B cell (primary cell): ENCODE data around the gene MAGI2. TPM values are rescaled to one million over a fixed set of nuclear protein-coding genes. Genes with fewer than 3 reads are reported as not detected.

ENCODE experiments used
- ATAC-seq: fragments of 200-7000 bp; cut with Tn5 transposase; one replicate; pipeline ENCODE4 v1.10.0; 2021; ENCODE audit warnings: low read depth, mild to moderate bottlenecking, moderate number of reproducible peaks, moderate library complexity
- CTCF ChIA-PET: fragments of 350-600 bp; sonication (Branson Sonifier 250); formaldehyde crosslinking; loops from one replicate; lab custom pipeline; 2021; ENCODE audit warnings: antibody characterized with exemption, inconsistent platforms; lab: Charles Lee
- POLR2A ChIA-PET: fragments of 350-600 bp; sonication (Branson Sonifier 250); formaldehyde crosslinking; loops from one replicate; lab custom pipeline; 2021; ENCODE audit warnings: antibody characterized with exemption; lab: Charles Lee
- DNase-seq: peaks from one replicate; pipeline ENCODE4 v3.0.0; 2013
- H2AFZ ChIP-seq: 2 replicates; pipeline ENCODE4 v1.6.1; 2012; ENCODE audit warnings: mild to moderate bottlenecking, low read depth, low read length; ENCODE audit not compliant: insufficient read depth, poor library complexity, severe bottlenecking
- H3K27ac ChIP-seq, 2 donors: 1 replicate in 1 of 2; 2 replicates in 1 of 2; pipeline ENCODE4 v1.5.1; 2012 to 2013; ENCODE audit warnings: low read length in 2 of 2, mild to moderate bottlenecking in 2 of 2, moderate library complexity in 1 of 2
- H3K27me3 ChIP-seq, 4 experiments: fragments of 200-600 bp in 1 of 4; sonication (generic) in 1 of 4; replicated peaks in 1 of 4; 1 replicate in 2 of 4; 2 replicates in 2 of 4; pipeline versions ENCODE4 v1.6.1 to v1.7.0; 2013 to 2016; ENCODE audit warnings: low read length in 3 of 4, mild to moderate bottlenecking in 2 of 4, mixed read lengths in 1 of 4, moderate library complexity in 1 of 4; ENCODE audit not compliant: insufficient read depth in 4 of 4, control insufficient read depth in 3 of 4; ENCODE audit errors: control extremely low read depth in 1 of 4
- H3K36me3 ChIP-seq, 2 experiments: replicated peaks in 1 of 2; 1 replicate in 1 of 2; 2 replicates in 1 of 2; pipeline versions ENCODE4 v1.6.1 to v1.7.1; 2013; ENCODE audit warnings: low read length in 1 of 2; ENCODE audit not compliant: insufficient read depth in 2 of 2, control insufficient read depth in 1 of 2; ENCODE audit errors: control extremely low read depth in 1 of 2, extremely low read depth in 1 of 2
- H3K4me1 ChIP-seq, 2 donors: fragments of 200-600 bp in 1 of 2; sonication (generic) in 1 of 2; 1 replicate in 1 of 2; 2 replicates in 1 of 2; pipeline versions ENCODE4 v1.5.1 to v1.6.1; 2013 to 2017; ENCODE audit warnings: low read length in 2 of 2; ENCODE audit not compliant: control insufficient read depth in 2 of 2, insufficient read depth in 2 of 2
- H3K4me2 ChIP-seq: replicated peaks from 2 replicates; pipeline ENCODE3; 2012; ENCODE audit warnings: mild to moderate bottlenecking, low read depth, low read length; ENCODE audit not compliant: poor library complexity, severe bottlenecking
- H3K4me3 ChIP-seq, 5 experiments: fragments of 200-600 bp in 1 of 5; sonication (generic) in 1 of 5; 1 replicate in 3 of 5; 2 replicates in 2 of 5; pipeline versions ENCODE4 v1.5.1 to v1.7.0; 2011 to 2016; ENCODE audit warnings: low read length in 4 of 5, mild to moderate bottlenecking in 4 of 5, low read depth in 2 of 5, control low read depth in 1 of 5, moderate library complexity in 1 of 5; ENCODE audit not compliant: insufficient read depth in 1 of 5; ENCODE audit errors: control extremely low read depth in 1 of 5, extremely low read depth in 1 of 5
- H3K79me2 ChIP-seq: fragments of 200-600 bp; sonication (generic); one replicate; pipeline ENCODE4 v1.6.0; 2016; ENCODE audit warnings: low read length; ENCODE audit not compliant: control insufficient read depth, insufficient read depth
- H3K9ac ChIP-seq: fragments of 200-600 bp; sonication (generic); 2 replicates; pipeline ENCODE4 v1.6.1; 2017; ENCODE audit warnings: mild to moderate bottlenecking, low read length, moderate library complexity
- H3K9me3 ChIP-seq, 3 donors: one replicate each; pipeline versions ENCODE4 v1.6.1 to v1.7.1; 2013; ENCODE audit warnings: low read length in 2 of 3; ENCODE audit not compliant: control insufficient read depth in 2 of 3, insufficient read depth in 1 of 3; ENCODE audit errors: control extremely low read depth in 1 of 3
- H4K20me1 ChIP-seq: 2 replicates; pipeline ENCODE4 v1.6.0; 2012; ENCODE audit warnings: mild to moderate bottlenecking, low read length; ENCODE audit not compliant: insufficient read depth, control insufficient read depth, poor library complexity, severe bottlenecking
- H3K27ac Mint-ChIP-seq: one replicate; pipeline ENCODE4 v1.8.0; 2021; ENCODE audit warnings: mixed read lengths
- H3K27me3 Mint-ChIP-seq: one replicate; pipeline ENCODE4 v1.8.0; 2021; ENCODE audit warnings: mixed read lengths
- H3K4me1 Mint-ChIP-seq: one replicate; pipeline ENCODE4 v1.8.0; 2021; ENCODE audit warnings: mixed read lengths
- H3K4me3 Mint-ChIP-seq: one replicate; pipeline ENCODE4 v1.8.0; 2021; ENCODE audit warnings: mixed read lengths
- H3K9me3 Mint-ChIP-seq: one replicate; pipeline ENCODE4 v1.8.0; 2022; ENCODE audit warnings: mixed read lengths; ENCODE audit not compliant: insufficient read depth
- EZH2 ChIP-seq: IDR thresholded peaks from 2 replicates; pipeline ENCODE4 v1.6.1; 2012; ENCODE audit warnings: borderline replicate concordance, low read depth, mild to moderate bottlenecking, moderate library complexity, low read length; ENCODE audit not compliant: insufficient read depth, poor library complexity, severe bottlenecking
- WGBS: methylation state at CpG from one replicate; pipeline ENCODE4 v1.1.5; 2013; ENCODE audit warnings: missing lambda C conversion rate; ENCODE audit not compliant: insufficient coverage; 5-methylcytosine and 5-hydroxymethylcytosine counted together
- intact Hi-C: fragments of 100-400 bp; cut with micrococcal nuclease; formaldehyde crosslinking; loops from one replicate; pipeline ENCODE4 v1.10.0; 2022
- polyA plus RNA-seq: library from polyadenylated mRNA; depleted of rRNA; stranded (reverse); fragments of >200 nt; gene quantifications from 2 replicates; pipeline ENCODE4 v1.2.3, GENCODE V29; 2012
- total RNA-seq, 2 donors: library from RNA; stranded (reverse); fragments of 120-200 nt in 1 of 2; gene quantifications; 1 replicate in 1 of 2; 2 replicates in 1 of 2; pipeline versions ENCODE4 v1.2.3 to v1.2.4, GENCODE V29; 2013 to 2022
- TF ChIP-seq, protein P1 (sequence below): fragments of 200-600 bp; IDR thresholded peaks from one replicate; pipeline ENCODE4 v1.8.0; 2022; ENCODE audit warnings: antibody characterized with exemption, mild to moderate bottlenecking

MAGI2 gene
- total and polyA plus RNA-seq, 2 donors (not counting 1 experiment from before 2014, with no cell fraction given) = 0.16 to 0.64 TPM

DNA sequence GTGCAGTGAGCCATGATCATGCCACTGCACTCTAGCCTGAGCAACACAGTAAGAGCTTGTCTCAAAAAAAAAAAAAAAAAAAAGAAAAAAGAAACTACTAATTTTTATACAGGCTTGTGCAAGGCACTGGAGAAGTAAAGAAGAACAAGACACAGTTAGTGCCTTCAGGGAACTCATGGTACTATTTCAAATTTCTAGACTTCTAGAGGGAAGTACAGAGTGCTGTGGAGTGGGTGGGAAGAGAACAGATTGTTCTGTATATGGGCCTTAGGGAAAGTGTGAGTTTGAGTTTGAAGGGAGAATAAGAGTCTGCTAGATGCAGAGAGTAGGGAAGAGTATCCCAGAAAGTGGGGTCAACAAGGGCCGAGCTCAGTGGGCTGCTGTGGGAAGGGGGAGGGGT is 1420.1 kb downstream of the MAGI2 start:
- POLR2A ChIA-PET = no interaction called here
- no peaks in the 10 kb centered on the region for H4K20me1 ChIP-seq

DNA sequence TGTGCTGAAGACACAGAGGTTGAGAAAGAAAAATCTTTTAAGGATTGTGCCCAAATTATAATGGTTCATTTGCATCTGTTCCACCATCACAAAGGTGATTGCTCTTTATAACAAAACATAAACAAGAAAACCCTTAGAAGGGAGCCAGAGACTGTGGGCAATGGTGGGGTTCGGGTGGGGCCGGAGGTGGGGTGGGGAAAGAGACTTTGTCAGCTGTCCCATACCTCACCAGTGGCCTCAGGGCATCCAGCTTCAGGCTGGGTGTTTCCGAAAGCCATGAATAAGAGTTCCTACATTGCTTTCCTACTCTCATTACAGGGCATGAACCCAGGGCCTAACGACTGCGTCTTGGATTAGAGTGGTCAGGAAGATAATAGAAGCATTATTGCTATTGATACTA is 1427.0 kb downstream of the MAGI2 start:
- no peaks in the 10 kb centered on the region for H3K4me1 ChIP-seq
- no peak overlapping the region for H3K9ac ChIP-seq
- POLR2A ChIA-PET = no interaction called here
- CTCF ChIA-PET = interaction anchor here (2.7 kb wide), 1 partner anchor 15 kb away, joined by 22 read pairs; no protein-coding TSS in a partner anchor
- DNase-seq = no peak
- intact Hi-C loops = no loop called here
- no peak overlapping the region for H3K4me2 ChIP-seq
- WGBS = no CpG with 5 or more reads among the region's 5 CpGs
- Mint-ChIP-seq H3K27me3 (peaks cover 4% of the 10 kb centered on the region), H3K27ac (no peak overlapping the region), H3K9me3 (no peaks in the 10 kb centered on the region), H3K4me1 (no peaks in the 10 kb centered on the region), H3K4me3 (no peak overlapping the region)
- H3K27me3 ChIP-seq = no peaks in the 10 kb centered on the region
- H4K20me1 ChIP-seq = no peaks in the 10 kb centered on the region
- TF ChIP-seq, protein P1, sequence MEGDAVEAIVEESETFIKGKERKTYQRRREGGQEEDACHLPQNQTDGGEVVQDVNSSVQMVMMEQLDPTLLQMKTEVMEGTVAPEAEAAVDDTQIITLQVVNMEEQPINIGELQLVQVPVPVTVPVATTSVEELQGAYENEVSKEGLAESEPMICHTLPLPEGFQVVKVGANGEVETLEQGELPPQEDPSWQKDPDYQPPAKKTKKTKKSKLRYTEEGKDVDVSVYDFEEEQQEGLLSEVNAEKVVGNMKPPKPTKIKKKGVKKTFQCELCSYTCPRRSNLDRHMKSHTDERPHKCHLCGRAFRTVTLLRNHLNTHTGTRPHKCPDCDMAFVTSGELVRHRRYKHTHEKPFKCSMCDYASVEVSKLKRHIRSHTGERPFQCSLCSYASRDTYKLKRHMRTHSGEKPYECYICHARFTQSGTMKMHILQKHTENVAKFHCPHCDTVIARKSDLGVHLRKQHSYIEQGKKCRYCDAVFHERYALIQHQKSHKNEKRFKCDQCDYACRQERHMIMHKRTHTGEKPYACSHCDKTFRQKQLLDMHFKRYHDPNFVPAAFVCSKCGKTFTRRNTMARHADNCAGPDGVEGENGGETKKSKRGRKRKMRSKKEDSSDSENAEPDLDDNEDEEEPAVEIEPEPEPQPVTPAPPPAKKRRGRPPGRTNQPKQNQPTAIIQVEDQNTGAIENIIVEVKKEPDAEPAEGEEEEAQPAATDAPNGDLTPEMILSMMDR = no peak
- no peak for TF ChIP-seq EZH2
- no peak overlapping the region for H3K4me3 ChIP-seq
- no peaks in the 10 kb centered on the region for H3K79me2 ChIP-seq
- no peak for ATAC-seq
- no peak overlapping the region for H2AFZ ChIP-seq
- H3K36me3 ChIP-seq = no peaks in the 10 kb centered on the region
- no peak overlapping the region for H3K27ac ChIP-seq
- H3K9me3 ChIP-seq = no peaks in the 10 kb centered on the region

More for the DNA sequence above, 1420.1 kb downstream of the MAGI2 start:
- H3K27me3 Mint-ChIP-seq = peaks cover 23% of the 10 kb centered on the region
- H3K9me3 Mint-ChIP-seq = no peaks in the 10 kb centered on the region
- CTCF ChIA-PET = interaction anchor here (0.7 to 2.4 kb wide), 3 partner anchors 9 to 434 kb away, joined by 3 to 6 read pairs (median 3); no protein-coding TSS in a partner anchor
- no peak overlapping the region for H3K4me3 Mint-ChIP-seq
- no peaks in the 10 kb centered on the region for H3K9me3 ChIP-seq
- intact Hi-C loops = no loop called here
- H2AFZ ChIP-seq = no peak overlapping the region
- H3K27ac Mint-ChIP-seq = no peak overlapping the region
- TF ChIP-seq EZH2 = no peak
- TF ChIP-seq, protein P1 = no peak
- no peak overlapping the region for H3K27ac ChIP-seq
- H3K4me2 ChIP-seq = no peak overlapping the region
- no peaks in the 10 kb centered on the region for H3K79me2 ChIP-seq
- no peak overlapping the region for H3K9ac ChIP-seq
- ATAC-seq = no peak
- H3K4me1 Mint-ChIP-seq = no peaks in the 10 kb centered on the region
- no peak overlapping the region for H3K4me3 ChIP-seq
- DNase-seq = no peak
- WGBS = 100% methylated on average over 1 of the region's 1 CpG
- H3K36me3 ChIP-seq = no peaks in the 10 kb centered on the region
- H3K27me3 ChIP-seq = no peaks in the 10 kb centered on the region
- no peaks in the 10 kb centered on the region for H3K4me1 ChIP-seq
